Measurements from ENCODE around the gene NTM. TPM values are rescaled to one million over a fixed set of nuclear protein-coding genes. Genes with fewer than 3 reads are reported as not detected.

Gene NTM
- polyA plus RNA-seq, 1 donor from 2014 or later: 39.4 TPM

DNA sequence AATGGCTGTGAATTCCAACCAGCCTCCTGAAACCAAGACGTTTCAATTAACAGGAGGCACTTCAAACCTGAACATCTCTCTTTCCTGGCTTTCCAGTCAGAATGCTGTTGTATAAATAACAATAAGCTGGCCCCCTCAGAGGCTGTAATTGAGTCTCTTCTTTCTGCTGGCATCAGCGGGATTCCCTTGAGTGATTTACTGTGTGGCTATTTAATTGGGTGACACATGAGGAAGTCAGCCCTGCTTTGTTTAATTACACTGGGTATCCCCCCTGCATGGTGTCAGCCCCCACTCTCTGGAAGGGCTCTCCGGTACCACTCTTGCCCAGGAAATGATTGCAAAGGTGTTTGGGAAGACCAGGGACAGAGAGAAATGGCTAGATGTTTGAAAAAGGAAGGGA, 101.6 kb downstream of the NTM start:
- H3K9me3 ChIP-seq (ENCODE audit: low read length): no peaks in the 10 kb centered on the region
- H3K27me3 ChIP-seq (ENCODE audit: insufficient read depth, low read depth, low read length): no peaks in the 10 kb centered on the region
- no peak overlapping the region for H3K9ac ChIP-seq (ENCODE audit: low read length)
- TF ChIP-seq TAF1 (IDR thresholded peaks at IDR 0.05; ENCODE audit: low read depth) (no peak), POLR2AphosphoS5 (IDR thresholded peaks at IDR 0.05) (no peak), EP300 (conservative IDR thresholded peaks at IDR 0.05; ENCODE audit: poor library complexity, severe bottlenecking) (no peak), SMC3 (conservative IDR thresholded peaks at IDR 0.05; ENCODE audit: poor library complexity) (no peak), EZH2 (IDR thresholded peaks at IDR 0.05; ENCODE audit: borderline replicate concordance, insufficient read depth, low read length, poor library complexity, severe bottlenecking) (no peak)
- TF ChIP-seq, protein P1, sequence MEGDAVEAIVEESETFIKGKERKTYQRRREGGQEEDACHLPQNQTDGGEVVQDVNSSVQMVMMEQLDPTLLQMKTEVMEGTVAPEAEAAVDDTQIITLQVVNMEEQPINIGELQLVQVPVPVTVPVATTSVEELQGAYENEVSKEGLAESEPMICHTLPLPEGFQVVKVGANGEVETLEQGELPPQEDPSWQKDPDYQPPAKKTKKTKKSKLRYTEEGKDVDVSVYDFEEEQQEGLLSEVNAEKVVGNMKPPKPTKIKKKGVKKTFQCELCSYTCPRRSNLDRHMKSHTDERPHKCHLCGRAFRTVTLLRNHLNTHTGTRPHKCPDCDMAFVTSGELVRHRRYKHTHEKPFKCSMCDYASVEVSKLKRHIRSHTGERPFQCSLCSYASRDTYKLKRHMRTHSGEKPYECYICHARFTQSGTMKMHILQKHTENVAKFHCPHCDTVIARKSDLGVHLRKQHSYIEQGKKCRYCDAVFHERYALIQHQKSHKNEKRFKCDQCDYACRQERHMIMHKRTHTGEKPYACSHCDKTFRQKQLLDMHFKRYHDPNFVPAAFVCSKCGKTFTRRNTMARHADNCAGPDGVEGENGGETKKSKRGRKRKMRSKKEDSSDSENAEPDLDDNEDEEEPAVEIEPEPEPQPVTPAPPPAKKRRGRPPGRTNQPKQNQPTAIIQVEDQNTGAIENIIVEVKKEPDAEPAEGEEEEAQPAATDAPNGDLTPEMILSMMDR (IDR thresholded peaks at IDR 0.05; ENCODE audit: poor library complexity, severe bottlenecking): no peak
- H3F3A ChIP-seq (ENCODE audit: insufficient read depth, low read length, poor library complexity, severe bottlenecking): peaks cover 8% of the 10 kb centered on the region
- no peaks in the 10 kb centered on the region for H3K79me2 ChIP-seq (replicated peaks; ENCODE audit: insufficient read depth, low read length)
- no peak overlapping the region for H3K27ac ChIP-seq (ENCODE audit: low read length)
- no peaks in the 10 kb centered on the region for H3K9me2 ChIP-seq (ENCODE audit: insufficient read depth, low read length)
- H3K36me3 ChIP-seq (ENCODE audit: insufficient read depth, low read length): no peaks in the 10 kb centered on the region
- H3K4me2 ChIP-seq (ENCODE audit: low read length): no peak overlapping the region
- H3K4me3 ChIP-seq (ENCODE audit: low read length): no peak overlapping the region
- no peak overlapping the region for H2AFZ ChIP-seq (ENCODE audit: low read depth, low read length)
- H4K20me1 ChIP-seq (ENCODE audit: insufficient read depth): no peaks in the 10 kb centered on the region

DNA sequence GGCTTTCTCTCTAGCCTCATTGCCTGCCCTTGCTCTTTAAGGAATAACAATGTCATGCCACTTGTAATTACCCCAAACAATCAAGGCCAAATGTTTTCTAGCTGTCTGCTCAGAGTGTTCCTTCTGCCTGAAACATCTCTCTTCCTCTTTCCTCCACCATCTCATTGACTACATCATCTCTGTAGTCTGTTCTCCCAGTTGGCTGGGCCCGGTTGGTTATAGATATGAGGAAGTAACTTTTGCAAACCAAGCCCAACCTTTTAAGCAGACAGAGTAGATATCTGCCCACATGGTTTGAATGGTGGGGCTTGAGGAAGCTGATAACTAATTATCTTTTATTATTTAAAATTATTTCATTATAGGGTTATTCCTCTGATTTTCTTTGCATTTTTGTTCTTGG, 104.5 kb downstream of the NTM start:
- no peak overlapping the region for H3K4me2 ChIP-seq (ENCODE audit: low read length)
- TF ChIP-seq, protein P1 (IDR thresholded peaks at IDR 0.05; ENCODE audit: poor library complexity, severe bottlenecking): no peak
- TF ChIP-seq POLR2AphosphoS5 (IDR thresholded peaks at IDR 0.05) (no peak), REST (IDR thresholded peaks at IDR 0.05; ENCODE audit: borderline replicate concordance) (no peak)

More for the DNA sequence above, 104.5 kb downstream of the NTM start:
- Histone ChIP-seq H3F3A (ENCODE audit: insufficient read depth, low read length, poor library complexity, severe bottlenecking) (no peaks in the 10 kb centered on the region), H3K9me2 (ENCODE audit: insufficient read depth, low read length) (no peaks in the 10 kb centered on the region), H3K79me2 (replicated peaks; ENCODE audit: insufficient read depth, low read length) (no peaks in the 10 kb centered on the region), H2AFZ (ENCODE audit: low read depth, low read length) (no peak overlapping the region), H3K9ac (ENCODE audit: low read length) (no peak overlapping the region), H3K36me3 (ENCODE audit: insufficient read depth, low read length) (no peaks in the 10 kb centered on the region), H3K9me3 (ENCODE audit: low read length) (no peaks in the 10 kb centered on the region), H3K4me3 (ENCODE audit: low read length) (no peak overlapping the region), H3K27ac (ENCODE audit: low read length) (no peak overlapping the region), H4K20me1 (ENCODE audit: insufficient read depth) (no peaks in the 10 kb centered on the region), H3K27me3 (ENCODE audit: insufficient read depth, low read depth, low read length) (no peaks in the 10 kb centered on the region)

Measured in neural cell (in vitro differentiated cells).